Measurements from ENCODE around the gene SP140L.

DNA sequence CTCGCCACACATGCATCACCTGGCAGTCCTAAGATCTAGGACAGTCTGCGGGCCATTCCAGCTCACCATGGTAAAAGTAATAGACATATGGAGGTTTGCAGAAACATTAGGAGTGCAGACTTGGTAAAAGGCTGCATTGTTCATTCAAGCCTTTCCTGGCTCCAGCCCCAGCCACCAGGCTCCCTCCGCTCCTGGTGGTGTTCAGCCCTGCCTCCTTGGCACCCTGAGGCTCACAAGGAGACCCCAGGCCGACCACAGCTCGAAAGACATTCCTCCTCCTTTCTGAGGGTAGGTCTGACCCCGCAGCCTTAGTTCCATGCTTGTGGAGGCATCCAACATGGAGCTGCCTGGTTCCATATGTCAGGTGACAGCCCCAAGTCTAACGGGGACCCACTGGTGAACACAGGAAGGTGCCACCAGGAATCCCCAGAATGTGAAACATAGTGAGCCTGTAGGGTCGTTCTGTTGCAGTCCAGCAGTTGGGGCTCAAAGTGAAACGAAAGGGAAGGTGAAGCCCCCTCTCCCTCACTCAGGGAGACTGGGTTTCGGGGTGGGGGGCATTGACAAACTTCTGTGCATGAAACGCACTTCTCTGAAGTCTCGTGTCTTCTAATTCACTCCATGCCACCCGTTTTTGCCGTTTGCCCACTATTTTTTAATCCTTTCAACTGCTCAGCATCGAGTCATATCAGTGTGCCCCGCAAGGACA is 84.0 kb downstream of the SP140L start:
- TF ChIP-seq CTCF (IDR thresholded peaks at IDR 0.05; ENCODE audit: low read length) (no peak), EZH2 (IDR thresholded peaks at IDR 0.05; ENCODE audit: borderline replicate concordance, low read length) (no peak)
